ENCODE measurements around the gene CTNNA2.

The CTNNA2 gene

DNA sequence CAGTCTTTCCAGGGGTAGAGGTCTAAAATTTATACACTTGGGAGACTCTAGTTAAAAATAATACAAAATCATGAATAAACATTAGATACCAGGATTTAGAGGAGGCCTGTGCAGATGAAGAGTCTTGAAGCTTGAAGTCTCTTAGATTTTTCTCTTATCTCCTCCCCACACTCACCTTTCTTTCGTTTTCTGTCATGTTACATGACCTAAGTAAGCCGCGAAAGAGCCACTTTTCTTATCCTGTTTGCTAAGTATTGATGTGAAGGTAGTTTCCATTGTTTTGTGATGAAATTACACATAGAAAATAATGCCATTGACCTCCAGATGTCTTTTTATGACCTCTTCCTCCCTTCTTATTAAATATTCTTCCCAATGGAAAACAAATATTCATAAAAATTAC lies 423.9 kb downstream of the CTNNA2 start:
- no peak for DNase-seq

DNA sequence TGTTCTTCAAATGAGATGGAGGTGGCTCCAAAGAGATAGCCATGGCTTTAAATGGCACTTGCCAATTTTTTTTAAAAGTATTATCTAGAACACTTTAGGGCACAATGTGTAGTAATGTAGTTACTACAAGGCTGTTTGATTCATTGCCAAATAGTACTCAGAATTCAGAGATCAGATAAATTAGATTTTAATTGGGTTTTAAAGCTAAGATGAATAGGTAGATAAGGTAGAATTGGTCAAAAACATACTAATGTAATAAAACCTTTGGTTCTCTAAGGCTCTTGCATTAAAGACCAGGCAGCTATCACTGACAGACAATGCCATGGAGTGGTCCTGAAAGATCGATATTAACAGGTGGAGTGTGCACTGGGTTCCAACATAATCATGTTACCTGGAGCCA lies 425.8 kb downstream of the CTNNA2 start:
- no peak for DNase-seq

DNA sequence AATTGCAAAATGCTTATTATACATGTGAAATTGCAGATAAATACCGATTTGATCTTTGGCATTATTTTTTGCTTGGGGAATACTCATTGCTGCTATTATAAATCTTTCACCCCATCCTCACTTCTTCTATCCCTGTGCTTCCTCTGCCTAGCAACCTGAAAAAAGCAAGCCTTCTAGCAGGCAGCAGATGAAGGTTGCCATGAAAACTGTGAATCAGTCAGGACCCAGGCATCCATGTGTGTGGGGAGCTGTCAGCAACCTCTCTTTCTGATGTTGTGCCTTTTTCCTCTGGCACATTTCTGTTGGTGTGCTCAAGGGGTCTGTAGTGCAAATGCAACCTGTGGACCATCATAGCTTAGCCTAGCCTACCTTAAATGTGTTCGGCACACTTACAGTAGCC lies 427.5 kb downstream of the CTNNA2 start:
- DNase-seq = no peak

DNA sequence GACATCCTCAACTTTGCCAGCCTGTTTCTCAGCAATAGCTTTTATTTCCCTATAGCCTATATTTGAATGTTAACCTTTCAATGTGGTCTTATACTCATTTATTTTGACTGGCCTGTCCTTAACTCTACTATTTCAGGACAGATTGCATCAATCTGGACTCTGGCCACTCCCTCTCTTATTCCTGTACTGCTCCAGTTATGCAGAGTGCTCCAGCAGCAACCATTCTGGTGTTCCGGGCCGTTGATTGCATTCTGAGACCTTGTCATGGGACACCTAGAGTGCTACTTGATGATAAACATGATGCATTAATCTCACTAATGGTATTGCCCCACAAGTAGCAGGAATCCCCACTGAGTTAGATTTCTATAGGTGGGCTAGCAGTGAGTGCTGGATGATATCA lies 428.3 kb downstream of the CTNNA2 start:
- no peak for DNase-seq

DNA sequence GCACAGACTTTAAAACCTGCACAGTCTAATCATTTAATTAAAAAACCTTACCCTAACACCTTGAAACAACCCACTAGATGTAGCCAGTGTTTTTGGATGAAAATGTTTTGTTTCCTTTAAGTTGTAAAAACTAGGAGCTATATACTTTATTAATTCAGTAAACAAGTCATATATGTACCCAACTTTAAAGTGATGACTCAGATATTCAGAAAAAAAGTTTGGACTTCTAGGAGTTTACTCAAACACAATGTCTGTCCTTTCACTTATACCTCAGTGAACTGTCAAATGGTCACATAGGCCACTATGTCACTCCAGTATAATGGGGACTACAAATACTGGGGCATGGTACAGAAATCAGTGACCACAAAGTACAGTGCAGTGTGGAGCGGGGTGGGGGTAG lies 431.4 kb downstream of the CTNNA2 start:
- DNase-seq = no peak

DNA sequence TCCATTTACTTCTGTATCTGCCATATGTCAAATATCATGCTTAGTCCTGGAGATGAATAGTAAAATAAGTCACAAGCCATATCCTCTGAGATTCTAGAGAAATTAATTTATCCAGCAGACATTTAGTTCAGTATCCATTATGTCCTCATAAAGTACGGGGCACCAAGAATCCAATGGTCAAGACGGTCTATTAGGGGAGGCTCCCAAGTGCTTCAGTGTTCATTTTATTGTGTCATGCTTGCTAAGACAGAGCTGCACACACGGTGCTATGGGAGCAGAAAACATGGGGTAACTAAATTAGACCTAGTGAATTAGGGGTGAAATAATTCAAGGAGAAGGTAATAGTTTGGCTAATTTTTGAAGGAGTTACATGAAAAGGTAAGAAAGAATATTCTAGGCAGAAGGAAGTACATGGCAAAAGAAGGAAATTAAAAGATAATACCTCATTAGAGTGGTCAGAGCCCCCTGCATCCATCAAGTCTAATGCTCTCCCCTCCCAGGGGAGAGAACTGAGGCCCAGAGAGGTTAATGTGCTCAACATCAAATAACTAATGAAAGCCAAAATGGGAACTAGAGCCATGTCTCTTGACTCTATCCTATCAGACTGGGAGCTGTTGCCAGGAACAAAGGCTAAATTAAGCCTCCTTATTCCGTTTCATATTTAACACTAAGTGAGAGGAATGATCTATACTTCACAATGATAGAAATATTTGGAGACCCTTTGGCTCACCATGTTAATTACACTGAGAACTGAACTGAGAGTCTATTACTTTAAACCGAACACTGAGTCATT lies 433.0 kb downstream of the CTNNA2 start:
- DNase-seq = no peak

DNA sequence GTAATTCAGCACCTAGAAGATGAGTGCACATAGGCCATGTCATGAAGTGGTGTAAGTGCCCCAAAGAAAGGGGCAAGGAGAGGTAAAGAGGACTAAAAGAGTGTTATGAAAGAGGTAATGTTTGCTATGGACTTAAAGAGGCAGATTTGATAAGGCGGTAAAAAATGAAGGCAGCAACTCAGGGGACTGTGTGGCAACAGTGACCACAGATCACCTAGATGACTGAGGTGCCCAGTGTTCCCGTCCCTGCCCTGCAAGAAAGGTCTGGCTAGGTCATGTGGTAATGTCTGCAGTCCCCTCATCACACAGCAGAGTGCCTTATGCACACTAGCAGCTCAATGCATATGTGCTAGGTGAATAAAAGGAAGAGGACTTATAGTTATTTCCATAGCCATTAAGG lies 434.9 kb downstream of the CTNNA2 start:
- no peak for DNase-seq

DNA sequence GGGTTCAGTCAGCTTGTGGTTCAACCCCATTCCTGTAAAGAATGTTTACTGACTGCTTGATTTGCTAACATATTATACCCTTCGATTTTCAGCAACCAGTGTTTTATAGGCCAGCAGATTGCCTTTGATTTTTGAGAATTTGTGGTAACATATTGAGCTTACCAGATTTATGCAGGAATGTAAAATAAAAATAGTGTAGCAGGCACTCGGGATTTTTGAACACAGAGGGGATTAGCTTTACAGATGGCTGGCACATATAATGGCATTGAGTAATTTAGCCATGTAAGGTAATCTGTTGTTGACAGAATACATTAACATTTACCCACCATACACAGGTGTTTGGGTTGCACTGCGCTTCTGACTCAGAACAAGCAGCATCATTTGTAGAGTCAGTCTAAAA lies 437.7 kb downstream of the CTNNA2 start:
- DNase-seq = no peak

DNA sequence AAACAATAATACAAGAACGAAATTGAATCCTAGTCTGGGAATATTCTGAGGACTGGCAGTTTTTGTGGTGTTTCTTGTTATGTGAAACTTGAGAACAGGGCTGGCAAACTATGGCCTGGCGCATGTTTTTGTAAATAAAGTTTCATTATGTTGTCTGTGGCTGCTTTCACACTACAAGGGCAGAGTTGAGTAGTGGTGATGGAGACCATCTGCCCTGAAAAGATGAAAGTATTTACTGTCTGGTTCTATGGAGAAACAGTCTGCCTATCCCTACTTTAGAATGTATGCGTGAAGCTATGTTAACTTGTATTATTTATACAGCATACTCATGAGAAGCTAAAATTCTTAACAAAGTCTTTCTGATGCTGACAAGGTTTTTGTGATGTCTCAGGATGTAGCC lies 439.8 kb downstream of the CTNNA2 start:
- DNase-seq = no peak

DNA sequence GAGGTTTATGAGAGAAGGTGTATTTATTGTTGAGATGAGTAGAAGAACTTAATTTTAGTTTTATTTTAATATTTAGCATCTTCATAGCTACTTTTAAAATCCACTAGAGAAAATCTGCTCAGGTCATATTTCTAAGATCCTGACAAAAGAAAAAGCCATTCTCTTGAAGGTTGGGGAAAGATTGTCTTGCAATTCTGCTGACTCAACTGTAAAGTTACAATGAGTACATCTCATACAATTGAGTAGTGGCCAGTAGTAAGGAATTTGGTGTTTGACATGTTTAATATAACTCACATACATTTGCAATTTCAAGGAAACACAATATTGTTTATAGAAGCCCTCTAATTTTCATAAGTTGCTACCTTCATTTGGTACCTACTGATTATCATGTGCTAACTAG lies 447.2 kb downstream of the CTNNA2 start:
- DNase-seq = no peak

DNA sequence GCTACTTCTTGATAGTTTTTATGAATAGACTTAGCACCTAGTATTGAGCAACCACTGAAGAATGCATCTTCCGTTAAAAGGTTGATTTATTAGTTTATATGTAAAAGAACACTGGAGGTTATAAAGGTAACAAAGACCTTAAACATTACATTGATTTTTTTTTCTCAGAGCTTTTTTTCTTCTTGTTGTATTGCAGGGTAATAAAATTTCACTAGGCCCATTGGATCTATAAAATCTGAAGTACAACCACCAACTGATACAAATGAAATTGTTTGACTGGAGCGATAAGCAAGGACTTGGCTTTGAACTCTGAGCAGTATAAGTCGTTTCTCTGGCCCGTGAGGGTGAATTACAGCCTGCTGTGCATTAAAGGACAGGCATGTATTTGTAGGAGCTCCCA lies 447.7 kb downstream of the CTNNA2 start:
- DNase-seq = no peak

DNA sequence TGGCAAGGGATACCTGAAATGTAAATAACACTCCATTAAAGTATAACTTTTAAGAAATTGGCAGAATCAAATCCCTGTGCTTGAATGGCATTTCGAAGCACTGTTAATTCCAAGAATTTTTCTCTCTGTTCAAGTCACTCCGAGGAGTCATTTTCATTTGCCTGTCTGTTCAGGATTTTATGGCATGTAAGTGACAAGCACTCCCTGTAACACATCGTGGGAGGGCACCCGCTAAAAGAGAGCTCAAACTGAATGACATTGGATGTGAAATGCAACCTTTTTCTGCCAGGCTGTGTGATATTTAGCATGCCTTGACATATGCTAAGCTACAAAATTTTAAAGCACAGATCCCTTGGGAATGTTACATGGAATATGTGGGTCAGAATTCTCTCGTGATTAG lies 452.1 kb downstream of the CTNNA2 start:
- no peak for DNase-seq

DNA sequence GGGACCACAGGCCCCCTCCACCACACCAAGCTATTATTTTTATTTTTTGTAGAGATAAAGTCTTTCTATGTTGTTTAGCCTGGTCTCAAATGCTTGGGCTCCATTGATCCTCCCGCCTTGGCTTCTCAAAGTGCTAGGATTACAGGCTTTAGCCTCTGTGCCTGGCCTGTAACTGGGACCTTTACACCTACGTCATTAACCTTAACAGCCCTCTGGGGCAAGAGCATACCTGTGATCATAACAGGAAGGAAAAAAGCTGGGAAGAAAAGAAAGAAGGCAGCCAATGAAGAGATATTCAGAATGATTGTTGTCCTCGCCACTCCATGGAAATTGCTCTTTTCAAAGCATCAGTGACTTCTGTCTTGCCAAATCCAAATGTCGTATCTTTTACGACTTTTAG lies 453.5 kb downstream of the CTNNA2 start:
- no peak for DNase-seq

DNA sequence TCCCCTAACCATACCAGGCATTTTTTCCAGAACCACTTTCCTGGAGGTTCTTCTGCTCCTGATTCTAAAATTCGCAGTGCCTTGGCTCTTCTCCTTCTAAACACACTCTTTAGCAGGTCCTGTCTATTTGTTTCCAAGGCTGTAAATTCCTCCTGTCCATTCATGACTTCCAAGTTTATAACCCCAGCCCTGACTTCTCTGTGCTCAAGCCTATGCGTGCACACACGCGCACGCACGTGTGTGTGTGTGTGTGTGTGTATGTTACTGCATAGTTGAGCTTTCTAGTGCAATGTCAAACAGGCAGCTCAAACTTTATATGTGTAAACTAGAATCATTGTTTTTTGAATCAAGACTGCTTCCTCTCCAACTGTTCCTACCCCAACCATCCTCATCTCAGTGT lies 454.0 kb downstream of the CTNNA2 start:
- DNase-seq = no peak

DNA sequence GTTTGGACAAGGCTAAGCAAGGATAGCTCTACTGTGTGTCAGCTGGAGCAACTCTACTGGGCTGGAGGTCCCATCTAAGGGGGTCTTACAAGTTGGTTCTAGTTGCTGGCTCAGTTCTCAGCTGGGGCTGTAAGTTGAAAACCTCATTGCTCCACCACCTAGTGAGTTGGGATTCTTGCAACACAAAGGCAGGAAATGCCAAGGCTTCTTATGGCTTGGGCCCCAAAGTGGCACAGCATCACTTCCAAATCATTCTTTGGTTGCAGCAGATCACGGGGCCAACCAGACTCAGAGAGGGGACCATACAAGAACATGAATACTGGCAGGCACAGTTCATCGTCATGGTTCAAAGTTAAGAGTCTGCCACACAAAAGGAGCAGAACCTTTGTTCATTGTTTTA lies 459.0 kb downstream of the CTNNA2 start:
- DNase-seq = no peak

DNA sequence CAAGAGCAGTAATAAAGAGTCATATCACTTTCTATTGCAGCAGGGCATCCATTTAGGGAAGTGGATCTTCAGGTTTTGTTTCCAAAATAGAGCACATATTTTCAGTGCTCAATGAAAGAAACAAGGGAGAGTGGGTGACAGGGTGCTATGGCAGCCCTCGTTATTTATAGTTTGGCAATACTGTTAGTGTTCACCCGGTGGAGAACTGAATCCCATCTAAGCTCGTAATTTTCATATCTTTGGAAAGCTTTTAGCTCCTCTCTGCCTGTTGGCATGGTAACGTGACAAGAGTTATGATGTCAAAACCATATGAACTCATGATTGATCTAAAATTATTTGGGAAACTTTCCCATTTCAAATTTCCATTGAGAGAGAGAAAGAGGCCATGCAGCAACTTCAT lies 459.8 kb downstream of the CTNNA2 start:
- no peak for DNase-seq

DNA sequence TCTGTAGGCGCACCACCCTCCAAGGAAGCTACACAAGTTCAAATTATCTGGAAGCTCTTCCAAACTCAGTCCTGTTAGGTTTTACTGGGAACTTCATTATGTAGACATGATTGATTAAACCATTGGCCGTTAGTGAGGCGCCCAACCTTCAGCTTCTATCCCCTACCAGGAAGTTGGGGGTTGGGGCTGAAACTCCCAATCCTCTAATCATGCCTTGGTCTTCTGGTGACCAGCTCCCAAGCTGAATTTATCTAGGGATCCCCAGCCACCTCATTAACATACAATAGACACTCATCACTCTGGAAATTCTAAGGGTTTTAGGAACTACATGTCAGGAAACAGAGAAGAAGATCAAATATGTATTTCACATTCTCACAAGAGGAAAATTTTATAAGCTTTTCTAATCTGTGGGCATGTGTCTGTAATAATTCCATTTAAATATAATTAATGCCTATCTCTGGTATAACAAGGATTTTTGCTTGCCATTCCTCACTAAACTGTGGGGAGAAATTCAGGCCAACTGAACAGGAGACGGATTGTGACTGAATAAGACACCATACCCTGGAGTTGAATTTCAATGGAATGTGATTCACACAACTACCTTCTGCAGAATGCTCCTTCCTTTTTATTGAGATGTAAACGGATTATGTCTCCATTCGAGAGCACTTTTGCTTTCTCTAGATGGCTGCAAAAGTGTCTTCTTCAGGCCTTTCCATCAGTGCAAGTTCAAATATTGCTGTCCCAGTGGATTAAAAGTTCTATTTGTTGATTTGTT lies 463.1 kb downstream of the CTNNA2 start:
- DNase-seq = no peak

DNA sequence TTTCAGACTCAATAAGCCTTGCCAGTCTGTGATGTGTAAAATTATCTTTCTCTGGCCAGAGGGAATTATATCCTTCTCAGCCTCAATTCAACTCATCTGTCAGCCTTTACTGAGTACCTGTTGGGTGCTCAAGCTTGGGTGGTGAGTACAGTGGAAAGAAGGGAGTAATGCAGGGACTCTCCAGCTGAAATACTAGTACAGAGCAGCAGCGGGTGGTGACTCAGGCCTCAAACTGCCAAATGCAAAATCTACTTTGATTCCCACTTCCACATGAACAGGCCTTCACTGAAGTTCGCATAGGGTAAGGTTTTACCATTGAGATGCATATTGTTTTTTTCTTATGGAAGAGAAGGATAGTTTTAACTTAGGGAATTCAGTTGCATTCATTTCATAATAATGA lies 464.9 kb downstream of the CTNNA2 start:
- no peak for DNase-seq

DNA sequence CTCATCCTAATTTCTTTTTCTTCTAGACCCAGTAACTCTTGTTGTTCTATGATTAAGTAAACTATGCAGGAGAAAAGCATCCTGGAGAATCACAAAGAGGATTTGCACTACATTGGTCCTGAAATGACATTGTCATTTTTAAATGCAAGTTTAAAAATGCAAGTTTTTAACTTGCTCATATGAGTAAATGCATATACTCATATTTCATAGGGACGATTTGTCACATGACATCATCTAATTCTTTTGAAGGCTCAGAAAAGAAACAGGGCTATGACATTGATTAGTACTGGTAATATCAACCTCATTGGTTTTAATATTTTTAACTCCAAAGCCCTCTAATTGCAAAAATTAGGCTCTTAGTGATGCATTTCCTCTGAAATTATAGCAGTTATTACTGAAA lies 467.3 kb downstream of the CTNNA2 start:
- DNase-seq = no peak

DNA sequence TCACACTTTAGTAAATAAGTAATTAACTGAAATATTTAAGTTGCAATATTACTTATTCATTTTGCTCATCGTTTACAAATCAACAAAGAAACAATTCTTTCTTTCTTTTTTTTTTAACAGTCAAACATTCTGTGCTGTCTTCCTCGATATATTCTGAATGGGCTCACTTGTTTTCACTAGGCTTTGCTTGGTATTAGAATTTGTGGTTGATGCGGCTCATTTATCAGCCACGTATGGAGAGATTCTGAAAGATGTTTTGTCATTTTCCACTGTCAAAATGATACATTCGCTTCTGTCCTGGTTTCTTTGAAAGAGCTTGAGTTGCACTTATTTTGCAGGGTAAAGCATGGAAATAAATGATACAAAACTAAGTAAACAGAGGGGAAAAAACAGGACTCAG lies 468.0 kb downstream of the CTNNA2 start:
- no peak for DNase-seq

DNA sequence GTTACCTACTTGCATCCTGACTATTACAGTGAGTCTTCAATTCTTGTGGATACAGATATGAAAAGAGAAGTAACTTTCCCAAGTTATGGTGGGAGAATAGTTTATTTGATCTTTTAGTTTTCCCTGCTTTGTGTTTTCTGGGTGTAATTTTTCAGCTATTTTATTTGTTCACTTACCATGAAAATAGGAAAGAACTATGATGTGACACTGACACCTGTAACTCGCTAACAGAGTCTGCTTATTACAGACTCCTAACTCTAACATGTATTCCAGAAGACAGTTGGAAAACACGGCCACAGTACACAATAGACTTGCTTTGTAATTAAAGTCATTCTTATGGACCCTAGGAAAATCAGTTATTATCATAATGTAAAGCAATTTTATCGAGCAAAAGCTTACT lies 468.5 kb downstream of the CTNNA2 start:
- no peak for DNase-seq

DNA sequence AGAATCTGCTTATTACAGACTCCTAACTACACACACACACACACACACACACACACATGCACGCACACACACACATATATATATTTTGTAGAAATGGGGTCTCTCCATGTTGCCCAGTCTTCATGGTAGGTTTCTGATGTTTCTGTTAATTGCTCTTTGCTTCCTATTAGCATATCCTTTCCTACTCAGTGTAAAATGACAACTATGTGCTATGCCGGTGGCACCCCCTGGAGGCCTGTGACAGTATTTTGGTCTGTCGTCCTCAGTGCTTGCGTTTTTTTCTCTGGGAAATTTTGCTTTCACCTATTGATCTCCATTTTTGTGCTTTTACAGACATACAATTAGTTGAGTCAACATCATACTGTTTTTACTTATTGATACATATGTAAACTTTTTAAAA lies 469.6 kb downstream of the CTNNA2 start:
- no peak for DNase-seq

DNA sequence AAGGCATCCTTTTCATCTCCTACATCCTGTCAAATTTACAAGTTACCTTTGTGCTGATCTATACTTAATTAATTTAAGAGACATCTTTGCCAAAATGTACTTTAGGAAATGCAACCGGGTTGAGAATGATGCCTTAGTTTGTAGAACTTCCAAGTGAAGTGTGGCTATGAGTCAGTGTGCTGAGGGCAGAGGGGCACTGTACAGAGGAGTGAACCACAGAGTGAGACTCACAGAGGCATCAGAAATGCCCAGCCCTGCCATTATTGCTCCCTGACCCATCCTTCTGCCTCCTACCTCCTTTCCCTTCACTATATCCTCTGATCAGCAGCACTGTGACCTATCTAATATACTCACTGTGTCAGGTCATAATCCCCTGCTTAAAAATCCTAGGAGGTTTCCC lies 471.6 kb downstream of the CTNNA2 start:
- no peak for DNase-seq

DNA sequence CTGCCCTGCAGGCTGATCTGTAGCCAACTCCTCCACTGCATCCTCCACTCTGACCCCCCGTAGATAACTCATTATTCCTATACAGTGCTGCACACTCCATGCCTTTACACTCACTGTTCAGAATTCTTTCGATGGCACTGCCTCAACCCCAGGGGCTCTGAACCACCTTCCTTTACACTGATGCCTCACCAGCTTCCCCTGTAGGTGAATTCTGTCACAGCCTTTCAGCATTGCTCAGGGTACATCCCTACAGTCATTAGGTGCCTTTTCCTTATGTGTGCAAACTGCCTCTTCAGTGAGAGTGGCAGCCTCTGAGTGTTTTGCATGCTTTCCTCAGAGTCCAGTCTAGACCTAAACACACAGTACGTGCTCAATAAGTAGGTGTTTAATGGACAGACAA lies 472.3 kb downstream of the CTNNA2 start:
- DNase-seq = no peak

DNA sequence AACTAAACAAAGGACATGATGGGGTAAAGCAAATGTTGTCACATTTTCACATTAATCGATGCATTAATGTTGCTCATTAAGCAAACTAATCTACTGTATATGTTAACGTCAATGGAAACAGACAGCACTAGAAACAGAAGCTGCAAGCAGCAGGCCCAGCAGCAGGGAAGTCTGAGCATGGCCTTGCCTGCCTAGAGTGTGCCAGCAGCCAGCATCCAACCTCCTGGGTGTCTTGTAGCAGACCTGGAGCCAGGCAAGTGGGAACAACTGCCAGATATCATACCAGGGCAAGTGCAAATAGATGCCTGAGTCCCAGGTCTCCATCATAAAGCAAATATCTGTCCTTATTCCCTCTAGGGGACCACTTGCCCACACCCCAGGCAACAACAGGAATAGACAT lies 472.7 kb downstream of the CTNNA2 start:
- DNase-seq = no peak

All from NCI-H187 treated with DMSO at 0.1 percent for 48 hours (cell line).